NCI-H69 (cell line): ENCODE measurements around the gene DCAF8L2.
"Not testable (repeated sequence)": the region's sequence is repeated elsewhere in the genome, so short reads cannot be mapped to it uniquely, and the experiment has no call there.

Experiments used
- DNase-seq: peaks from one replicate; lab custom pipeline; 2025; lab: John Stamatoyannopoulos, UW

DCAF8L2 gene

GRCh38 chrX:27590044-27590443, at the start of gene DCAF8L2:
TSS of gene DCAF8L2 (plus strand) at chrX:27590344. CDS start at chrX:27746896, 156,552 bp downstream.
- no peak for DNase-seq

DNA sequence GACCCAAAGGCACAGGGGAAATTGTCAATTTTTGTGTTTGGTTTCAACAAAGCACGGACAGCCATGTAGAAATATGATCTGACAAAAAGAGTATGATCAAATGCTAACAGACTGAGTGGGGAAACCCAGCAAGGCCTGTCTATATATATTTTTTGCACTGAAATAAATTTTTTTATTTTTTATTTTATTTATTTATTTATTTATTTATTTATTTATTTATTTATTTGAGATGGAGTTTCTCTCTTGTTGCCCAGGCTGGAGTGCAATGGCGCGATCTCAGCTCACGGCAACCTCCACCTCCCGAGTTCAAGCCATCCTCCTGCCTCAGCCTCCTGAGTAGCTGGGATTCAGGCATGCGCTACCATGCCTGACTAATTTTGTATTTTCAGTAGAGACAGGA, 49.0 kb upstream of the DCAF8L2 start:
- DNase-seq: not testable (repeated sequence)

DNA sequence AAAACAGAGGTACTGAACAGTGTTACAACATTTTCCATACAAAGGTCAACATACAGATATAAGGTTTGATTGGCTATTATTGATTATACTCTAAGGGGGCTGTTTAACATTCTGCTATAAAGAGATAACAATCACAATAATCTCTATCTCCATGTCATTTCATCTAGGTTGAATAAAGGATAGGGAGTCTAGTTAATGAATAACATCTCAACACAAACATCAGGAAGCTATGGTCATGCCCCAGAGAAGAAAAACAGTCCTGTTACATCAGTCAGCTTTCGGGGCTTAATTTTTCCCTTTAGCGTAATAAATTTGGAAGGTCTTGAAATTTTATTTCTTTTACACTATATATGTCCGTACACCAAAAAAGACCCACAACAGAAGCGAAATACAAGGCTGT, 41.5 kb upstream of the DCAF8L2 start:
- DNase-seq: no peak

DNA sequence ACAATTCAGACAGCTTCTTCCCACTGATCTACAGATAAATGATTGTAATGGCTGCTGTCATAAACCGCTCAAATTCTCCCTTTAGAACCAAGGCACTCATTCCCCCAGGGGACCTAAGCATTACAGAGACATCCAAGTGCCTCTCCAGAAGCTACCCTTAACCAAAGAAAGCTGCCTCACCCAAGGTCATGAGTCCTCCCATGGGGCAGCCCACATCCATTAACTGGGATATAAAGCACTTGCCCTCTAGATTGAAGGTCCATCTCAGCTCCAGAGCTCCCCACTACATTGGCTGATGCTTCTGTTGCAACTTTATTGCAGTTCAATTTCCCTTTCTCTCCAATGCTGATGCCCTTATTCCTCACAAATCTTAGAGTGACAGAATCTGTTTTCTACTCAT, 40.5 kb upstream of the DCAF8L2 start:
- peak; percentile 1 for DNase-seq

DNA sequence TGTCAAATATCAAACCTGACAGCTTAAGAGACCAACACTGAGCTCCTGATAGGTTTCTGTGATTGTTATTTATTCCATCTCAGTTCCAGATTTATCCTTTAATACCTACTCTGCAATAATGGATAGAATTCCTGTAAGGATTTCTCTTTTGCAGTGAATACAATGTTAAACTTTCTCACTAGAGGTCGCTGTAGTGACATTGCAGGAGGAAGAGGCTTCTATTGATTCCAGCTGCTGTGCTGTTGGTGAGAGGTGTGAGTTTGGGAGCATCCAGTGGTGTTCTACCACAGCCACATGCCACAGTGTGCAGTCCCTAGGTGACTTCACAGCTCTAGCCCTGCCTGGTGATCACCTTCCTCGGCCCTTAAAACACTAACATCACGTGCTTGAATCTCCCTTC, 34.6 kb upstream of the DCAF8L2 start:
- peak; percentile 60 for DNase-seq

GRCh38 chrX:27565992-27566391, 24.2 kb upstream of the DCAF8L2 start:
- no peak for DNase-seq

- DNase-seq: no peak
These were observed 19.0 kb upstream of the DCAF8L2 start for GRCh38 chrX:27571164-27571563.

- no peak for DNase-seq
These were observed 14.6 kb upstream of the DCAF8L2 start for GRCh38 chrX:27575565-27575964.

DNA sequence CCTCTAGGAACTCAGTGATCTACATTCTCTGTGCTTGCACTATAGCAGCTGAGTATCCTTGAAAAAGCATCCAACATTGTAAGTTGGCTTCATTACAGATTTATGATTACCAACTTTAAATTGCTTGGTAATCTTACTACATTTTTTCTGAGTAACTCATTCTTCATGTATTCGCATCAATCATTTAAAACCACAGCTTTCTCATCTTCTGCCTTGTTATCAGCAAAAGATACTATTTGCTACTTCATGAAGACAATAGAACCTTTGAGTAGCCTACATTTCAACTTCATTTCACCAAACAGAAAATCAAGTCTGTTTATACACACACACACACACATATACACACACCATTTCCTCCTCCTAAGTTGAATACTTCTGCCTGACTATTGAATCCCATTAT, 6.2 kb upstream of the DCAF8L2 start:
- no peak for DNase-seq

DNA sequence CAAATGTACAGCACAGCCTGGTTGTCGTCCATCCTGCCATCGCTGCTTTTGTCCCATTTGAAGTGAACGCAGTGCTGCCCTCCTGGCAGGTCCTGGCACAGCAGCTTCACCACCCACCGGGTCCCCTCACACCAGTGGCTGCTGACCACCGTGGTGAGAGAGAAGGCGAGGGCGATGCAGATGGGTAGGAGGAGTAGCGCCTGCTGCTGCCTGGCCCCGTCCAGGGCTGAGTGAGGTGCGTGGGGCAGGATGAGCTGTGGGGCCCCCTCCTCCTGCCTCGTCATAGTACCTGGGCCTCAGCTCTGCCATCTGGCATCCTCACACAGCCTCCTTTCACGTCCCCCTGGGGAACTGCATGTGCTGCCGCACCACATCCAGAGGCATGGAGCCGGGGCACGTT, 1.8 kb downstream of the DCAF8L2 start:
- DNase-seq: peak; percentile 43

DNA sequence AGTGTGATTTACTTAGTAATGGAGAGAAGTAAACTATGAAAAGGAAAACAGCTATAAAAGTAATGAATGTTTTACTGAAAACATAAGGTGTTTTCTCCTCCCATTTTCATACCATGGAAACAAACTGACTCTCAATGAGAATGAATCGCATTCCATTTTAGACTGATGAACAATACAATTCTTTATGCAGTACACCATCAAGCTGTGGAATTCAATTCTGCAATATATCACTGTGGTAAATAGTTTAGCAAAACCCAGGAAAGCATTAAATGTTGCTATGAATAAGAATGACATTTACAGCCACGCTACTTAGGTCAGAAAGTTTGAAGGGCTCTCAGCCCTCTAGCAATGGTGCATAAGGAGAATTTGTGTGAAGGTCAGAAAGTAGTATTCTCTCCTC, 7.4 kb downstream of the DCAF8L2 start:
- no peak for DNase-seq

DNA sequence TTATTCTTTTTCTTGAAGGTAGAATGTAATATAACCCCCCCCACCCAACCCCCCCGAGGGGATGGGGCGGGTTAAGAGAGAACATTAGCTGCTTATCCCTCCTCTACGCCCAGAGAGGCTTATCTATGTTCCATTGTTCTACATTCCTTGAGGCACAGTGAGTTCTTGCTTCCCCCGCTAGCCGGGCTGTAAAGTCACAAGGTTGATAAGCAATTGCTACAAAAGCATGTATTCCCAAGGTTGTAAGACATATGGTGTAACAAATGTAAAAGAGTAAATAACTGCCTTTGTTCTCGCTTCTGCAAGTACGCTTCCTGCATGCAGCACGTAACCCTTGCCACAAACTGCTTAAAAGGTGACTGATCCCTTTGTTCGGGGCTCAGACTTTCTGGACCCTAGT, 8.2 kb downstream of the DCAF8L2 start:
- peak; percentile 0 for DNase-seq

DNA sequence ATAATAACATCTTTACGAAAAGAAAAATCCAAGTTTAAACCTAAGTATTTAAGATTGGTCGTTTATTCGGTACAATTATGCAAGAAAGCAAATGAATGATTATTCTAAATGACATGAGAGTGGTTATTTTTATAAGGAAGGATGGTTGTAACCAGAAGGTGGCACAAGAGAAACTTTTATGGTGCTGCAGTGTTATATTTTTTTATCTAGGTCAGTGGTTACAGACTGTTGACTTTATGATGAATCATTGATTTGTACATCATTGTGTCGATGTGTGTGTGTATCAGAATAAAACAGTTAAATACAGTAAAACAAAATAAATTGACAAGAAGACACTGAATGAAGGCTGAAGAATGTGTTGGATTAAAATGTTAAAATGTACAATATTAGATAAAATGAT, 9.8 kb downstream of the DCAF8L2 start:
- DNase-seq: peak; percentile 2

GRCh38 chrX:27600686-27601085, 10.5 kb downstream of the DCAF8L2 start:
- peak; percentile 51 for DNase-seq

GRCh38 chrX:27608671-27609070, 18.5 kb downstream of the DCAF8L2 start:
- DNase-seq: no peak

GRCh38 chrX:27619459-27619858, 29.3 kb downstream of the DCAF8L2 start:
- no peak for DNase-seq

DNA sequence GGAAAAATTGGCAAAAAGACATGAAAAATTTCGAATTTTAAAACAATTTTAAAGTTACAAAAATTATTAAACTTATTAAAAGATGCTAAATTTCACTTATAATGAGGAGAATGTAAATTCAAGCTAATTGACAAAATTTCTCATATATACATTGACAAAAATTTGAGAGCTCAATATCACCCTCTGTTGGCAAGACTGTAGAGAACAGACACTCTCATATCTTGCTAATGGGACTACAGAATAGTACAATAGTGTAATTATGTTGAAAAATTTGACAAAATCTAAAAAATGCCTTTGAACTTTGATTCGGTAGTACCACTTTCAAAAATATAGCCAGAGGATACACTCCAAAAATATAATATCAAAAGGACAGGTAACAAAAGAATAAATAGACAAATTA, 29.8 kb downstream of the DCAF8L2 start:
- peak; percentile 37 for DNase-seq

GRCh38 chrX:27622883-27623282, 32.7 kb downstream of the DCAF8L2 start:
- DNase-seq: no peak

GRCh38 chrX:27626066-27626465, 35.9 kb downstream of the DCAF8L2 start:
- no peak for DNase-seq

DNA sequence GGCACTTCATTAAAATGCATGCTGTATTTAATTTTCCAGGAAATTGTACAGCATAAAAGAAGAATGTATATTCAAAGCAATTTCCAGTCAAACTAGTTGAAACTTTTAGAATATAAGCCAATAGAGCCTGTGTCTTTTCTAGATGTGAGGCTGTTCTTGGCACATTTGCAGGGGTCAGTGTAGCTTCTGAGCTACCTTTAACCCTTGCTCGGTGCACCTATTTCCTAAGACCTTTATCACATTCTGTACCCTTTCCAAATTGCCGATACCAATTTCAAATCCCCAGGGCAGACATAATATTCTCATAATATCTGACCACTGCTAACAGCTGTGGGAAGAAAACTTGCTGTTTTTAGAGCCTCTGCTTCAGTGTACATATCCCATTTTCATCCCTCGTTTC, 43.2 kb downstream of the DCAF8L2 start:
- DNase-seq: no peak

DNA sequence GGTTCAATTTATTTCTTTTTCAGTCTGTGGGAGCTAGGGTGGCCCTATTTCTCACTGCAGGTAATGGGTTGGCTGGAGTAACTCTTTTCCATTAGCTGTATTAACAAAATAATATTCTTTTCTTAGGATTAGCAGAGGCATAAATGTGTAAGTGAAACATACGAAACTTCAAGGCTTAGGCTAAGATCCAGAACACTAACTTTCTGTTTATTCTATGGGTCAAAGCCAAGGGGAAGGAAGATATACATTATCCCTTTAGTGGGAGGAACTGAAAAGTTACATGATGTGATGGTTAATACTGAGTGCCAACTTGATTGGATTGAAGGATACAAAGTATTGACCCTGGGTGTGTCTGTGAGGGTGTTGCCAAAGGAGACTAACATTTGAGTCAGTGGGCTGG, 66.4 kb downstream of the DCAF8L2 start:
- DNase-seq: no peak

DNA sequence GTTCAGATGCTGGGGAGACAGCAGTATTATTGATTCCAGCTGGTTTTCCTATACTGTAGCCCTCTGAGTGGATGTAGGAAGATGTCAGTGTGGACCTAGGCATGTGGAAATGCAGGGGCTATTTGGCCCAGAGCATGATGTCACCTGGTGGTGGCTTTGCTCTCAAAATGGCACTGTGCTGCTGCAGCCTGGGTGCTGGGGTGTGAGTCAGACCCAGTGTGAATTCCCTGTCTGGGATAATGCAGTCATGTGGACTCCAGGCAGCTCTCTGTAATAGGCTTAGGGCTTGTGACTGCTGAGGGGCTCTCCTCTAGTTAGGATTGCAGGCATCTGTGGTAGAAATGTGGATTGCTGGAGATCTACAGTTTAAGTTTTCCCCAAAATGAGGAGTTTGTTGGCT, 70.7 kb downstream of the DCAF8L2 start:
- DNase-seq: no peak

GRCh38 chrX:27671234-27671633, 81.1 kb downstream of the DCAF8L2 start:
- DNase-seq: no peak

- no peak for DNase-seq
These were observed 84.3 kb downstream of the DCAF8L2 start for GRCh38 chrX:27674491-27674890.

DNA sequence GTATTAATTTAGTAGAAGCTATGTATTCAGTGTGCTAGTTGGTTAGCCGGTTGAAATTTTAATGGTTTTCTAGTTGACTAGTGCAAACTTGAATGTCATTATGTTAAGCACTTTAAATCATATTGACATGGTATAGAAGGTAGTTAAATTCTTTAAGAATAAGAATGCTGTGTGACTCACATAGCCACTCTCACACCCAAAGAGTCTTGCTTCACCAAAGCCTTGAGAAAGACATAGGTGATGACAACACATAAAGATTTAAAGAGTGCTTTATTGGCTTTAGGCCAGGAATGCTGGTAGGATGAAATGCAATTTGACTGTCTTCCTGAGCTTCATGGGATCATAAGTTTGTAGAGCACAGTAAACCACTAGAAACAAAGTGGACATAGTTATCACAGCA, 85.3 kb downstream of the DCAF8L2 start:
- no peak for DNase-seq
